GM12874 (cell line): ENCODE measurements around the gene OPRD1.

ENCODE experiments used
- TF ChIP-seq, protein P1 (sequence below): IDR thresholded peaks from 2 replicates; pipeline ENCODE4 v1.5.1; 2011; ENCODE audit warnings: low read depth, mild to moderate bottlenecking, control low read depth, low read length, moderate library complexity; ENCODE audit not compliant: insufficient read depth

OPRD1 gene

DNA sequence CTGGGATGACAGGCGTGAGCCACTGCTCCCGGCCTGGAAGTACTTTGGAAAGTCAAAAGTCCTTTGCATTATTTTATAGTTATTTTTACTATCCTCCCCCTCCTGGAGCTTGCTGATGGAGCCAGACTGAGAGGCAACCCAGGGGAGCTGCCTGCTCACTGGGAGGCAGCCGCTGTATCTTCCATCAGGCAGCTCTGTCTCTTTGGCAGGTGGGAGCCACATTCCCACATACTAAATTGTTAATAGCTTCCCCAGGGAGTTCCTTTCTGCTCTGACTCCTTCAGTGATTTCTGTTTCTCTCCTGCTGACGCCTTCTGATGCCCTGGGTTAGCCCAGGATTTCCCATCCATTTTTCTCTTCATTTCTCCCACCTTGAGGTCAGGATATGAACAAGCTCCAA lies 4.9 kb upstream of the OPRD1 start:
- TF ChIP-seq, protein P1, sequence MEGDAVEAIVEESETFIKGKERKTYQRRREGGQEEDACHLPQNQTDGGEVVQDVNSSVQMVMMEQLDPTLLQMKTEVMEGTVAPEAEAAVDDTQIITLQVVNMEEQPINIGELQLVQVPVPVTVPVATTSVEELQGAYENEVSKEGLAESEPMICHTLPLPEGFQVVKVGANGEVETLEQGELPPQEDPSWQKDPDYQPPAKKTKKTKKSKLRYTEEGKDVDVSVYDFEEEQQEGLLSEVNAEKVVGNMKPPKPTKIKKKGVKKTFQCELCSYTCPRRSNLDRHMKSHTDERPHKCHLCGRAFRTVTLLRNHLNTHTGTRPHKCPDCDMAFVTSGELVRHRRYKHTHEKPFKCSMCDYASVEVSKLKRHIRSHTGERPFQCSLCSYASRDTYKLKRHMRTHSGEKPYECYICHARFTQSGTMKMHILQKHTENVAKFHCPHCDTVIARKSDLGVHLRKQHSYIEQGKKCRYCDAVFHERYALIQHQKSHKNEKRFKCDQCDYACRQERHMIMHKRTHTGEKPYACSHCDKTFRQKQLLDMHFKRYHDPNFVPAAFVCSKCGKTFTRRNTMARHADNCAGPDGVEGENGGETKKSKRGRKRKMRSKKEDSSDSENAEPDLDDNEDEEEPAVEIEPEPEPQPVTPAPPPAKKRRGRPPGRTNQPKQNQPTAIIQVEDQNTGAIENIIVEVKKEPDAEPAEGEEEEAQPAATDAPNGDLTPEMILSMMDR = no peak

DNA sequence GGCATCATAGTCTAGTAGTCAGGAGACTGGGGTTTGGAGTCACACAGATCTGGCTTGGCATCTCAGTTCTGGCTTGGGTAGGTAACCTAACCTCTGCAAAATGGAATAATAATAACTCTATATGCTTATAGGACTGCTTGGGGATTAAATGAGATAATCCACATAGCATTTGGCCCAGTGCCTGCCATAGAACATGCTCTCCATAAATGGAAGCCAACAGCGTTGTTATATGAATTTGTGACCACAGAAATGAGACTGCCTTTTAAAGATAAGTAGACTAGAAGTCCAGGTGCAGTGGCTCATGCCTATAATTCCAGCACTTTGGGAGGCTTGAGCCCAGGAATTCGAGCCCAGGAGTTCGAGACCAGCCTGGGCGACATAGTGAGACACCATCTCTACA lies 4.0 kb upstream of the OPRD1 start:
- TF ChIP-seq, protein P1 = no peak

DNA sequence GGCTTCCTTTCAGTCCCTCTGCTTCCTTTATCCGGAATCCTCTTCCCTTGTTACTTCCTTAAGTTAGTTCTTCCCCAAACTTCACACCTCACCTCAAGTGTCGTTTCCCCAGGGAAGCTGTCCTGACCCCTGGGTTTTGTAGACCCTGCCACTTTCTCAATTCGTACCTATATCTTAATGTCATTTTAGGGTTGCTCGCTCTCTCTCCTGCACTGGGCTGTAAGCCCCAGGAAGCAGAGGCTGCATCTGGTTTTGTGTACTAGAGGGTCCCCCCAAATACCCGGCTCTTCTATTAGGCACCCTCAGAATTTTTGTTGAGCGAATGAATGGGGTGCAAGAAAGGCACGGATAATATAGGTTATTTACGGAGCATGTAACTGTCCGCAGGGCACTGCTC lies 603 bp upstream of the OPRD1 start:
- TF ChIP-seq, protein P1 = no peak

DNA sequence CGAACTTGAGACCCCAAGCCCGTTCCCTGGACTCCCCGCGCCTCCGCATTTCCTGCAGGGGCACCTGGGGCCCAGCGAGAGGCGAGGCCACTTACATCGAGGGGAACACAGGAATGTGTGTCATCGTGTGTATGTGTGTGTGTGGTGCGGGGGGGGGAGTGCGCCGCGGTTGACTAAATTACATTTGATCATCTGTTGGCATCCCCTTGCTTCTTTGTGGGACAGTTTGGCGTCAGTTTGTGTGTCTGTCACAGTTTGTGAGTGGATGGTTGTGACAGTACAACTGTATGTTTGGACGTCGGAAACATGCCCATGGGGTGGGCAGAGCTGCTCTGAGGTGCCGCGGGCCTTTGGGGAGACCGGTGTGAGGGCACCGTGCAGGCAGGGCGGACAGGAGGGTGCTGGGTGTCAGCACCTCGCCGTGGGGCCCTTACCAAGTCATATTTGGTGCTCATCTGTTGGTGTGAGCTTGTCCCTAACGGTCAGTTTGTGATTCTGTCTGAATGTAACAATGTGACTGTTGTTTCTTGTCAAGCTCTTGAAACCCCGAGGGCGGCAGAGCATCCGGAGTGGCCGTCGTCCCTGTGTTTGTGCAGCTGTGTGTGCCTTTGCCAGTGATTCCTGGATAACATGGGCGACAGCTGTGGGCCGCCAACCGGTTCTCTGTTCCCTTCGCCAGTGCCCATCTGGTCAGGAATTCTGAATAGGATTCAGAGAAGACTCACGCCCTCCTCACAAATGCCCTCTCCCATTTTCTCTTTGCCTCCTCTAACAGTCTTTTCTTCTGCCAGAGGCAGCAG lies 899 bp downstream of the OPRD1 start:
- TF ChIP-seq, protein P1 = no peak

DNA sequence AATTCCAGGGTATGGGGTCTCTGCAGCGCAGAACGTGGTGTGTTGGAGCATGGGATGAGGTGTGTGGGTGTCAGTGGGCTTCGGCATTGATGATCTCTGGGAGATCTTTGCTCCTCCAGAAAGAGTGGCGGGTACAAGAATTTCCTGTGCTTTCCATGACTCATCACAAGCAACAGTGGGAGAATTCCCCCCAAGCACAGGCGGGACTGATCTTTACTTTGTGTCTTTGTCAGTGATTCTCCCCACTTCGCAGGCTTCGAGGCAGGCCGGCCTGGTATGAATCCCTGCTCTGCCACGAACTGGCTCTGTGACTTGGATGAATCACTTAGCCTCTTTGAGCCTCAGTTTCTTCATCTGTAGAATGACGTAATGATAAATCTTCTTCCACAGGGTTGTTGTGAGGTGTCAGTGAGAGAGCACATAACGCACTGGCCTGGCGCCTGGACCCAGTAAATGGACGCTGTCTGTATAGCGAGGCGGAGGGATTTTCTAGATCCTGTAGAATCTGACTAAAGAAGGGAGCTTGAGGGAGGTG lies 2.0 kb downstream of the OPRD1 start:
- TF ChIP-seq, protein P1 = no peak

DNA sequence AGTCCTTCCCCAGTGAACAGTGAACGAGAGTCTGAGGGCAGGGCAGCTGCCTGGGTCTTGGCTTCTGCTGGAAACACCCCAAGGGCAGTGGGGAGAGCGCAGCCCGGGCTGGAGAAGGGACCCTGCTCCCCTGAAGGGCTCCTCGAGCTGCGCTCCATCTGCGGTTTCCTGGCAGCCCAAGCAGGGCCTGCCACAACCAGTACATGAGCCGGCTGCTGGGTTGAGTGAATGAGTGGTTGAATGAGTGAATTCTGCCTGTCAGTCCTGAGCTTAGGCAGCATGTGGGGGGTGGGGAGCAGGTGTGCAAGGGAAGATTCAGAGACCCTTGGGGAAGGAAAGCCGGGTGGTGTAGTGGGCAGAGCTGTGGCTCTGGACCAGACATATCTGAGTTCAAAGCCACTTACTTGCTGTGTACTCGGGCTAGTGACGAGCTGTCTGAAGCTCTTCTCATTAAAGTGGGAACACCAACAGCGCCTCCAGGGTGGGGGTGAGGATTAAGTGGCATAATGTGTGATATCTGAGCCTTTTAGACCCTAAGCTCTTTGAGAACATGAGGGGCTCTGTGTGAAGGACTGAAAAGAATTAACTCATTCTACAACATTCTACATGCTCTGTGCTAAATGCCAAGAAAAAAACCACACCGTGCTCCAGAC lies 3.7 kb downstream of the OPRD1 start:
- TF ChIP-seq, protein P1 = no peak

DNA sequence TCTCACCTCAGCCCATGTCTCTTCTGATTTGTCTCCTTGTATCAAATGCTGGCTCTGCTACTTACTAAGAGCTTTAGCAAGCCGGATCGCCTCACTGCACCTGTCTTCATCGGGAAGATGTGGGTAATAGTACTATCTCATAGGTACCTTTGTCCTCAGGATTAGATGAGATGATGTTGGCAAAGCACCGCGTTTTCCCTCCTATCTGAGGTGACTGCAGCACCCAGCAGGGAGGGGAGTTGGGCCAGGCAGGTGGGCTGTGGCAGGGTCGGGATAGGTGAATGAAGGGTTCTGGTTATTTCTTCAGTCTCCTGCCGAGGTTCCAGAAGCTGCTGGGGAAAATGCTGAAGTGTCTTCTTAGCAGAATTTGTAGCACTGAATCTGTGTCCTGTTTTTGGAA lies 5.2 kb downstream of the OPRD1 start:
- TF ChIP-seq, protein P1 = no peak
